Prostate gland (tissue), 2 donors: Measurements from ENCODE around the gene ZBTB16. TPM values are rescaled to one million over a fixed set of nuclear protein-coding genes. Genes with fewer than 3 reads are reported as not detected.
A peak's percentile ranks its signal among the peaks of the same experiment; 100 is the strongest.

ENCODE experiments used
- DNase-seq: peaks from one replicate; pipeline ENCODE4 v3.0.0-alpha.2; 2019; ENCODE audit warnings: low spot score
- H3K27ac ChIP-seq, 2 donors: fragments of 200-600 bp; sonication (generic); 2 replicates each; pipeline ENCODE4 v1.5.1; 2017 to 2019
- H3K27me3 ChIP-seq: fragments of 200-600 bp; sonication (generic); replicated peaks from 2 replicates; pipeline ENCODE4 v1.5.1; 2019; ENCODE audit not compliant: insufficient read depth
- H3K36me3 ChIP-seq, 2 donors: fragments of 200-600 bp; sonication (generic); 1 replicate in 1 of 2; 2 replicates in 1 of 2; pipeline versions ENCODE4 v1.5.1 to v1.8.1; 2017 to 2019
- H3K4me1 ChIP-seq: fragments of 200-600 bp; sonication (generic); replicated peaks from 2 replicates; pipeline ENCODE4 v1.5.1; 2019
- H3K4me3 ChIP-seq, 2 donors: fragments of 200-600 bp; sonication (generic); 2 replicates each; pipeline ENCODE4 v1.5.1; 2017 to 2019
- H3K9me3 ChIP-seq: fragments of 200-600 bp; sonication (generic); 2 replicates; pipeline ENCODE4 v1.5.1; 2017
- POLR2A ChIP-seq: fragments of 450-650 bp; IDR thresholded peaks from one replicate; pipeline ENCODE4 v1.6.1; 2016; ENCODE audit warnings: antibody characterized with exemption, mild to moderate bottlenecking
- POLR2AphosphoS5 ChIP-seq: sonication (generic); formaldehyde crosslinking; IDR thresholded peaks from one replicate; pipeline ENCODE4 v1.6.1; 2017; ENCODE audit warnings: antibody characterized with exemption
- WGBS: methylation state at CpG from one replicate; pipeline ENCODE4 v1.1.5; 2018; 5-methylcytosine and 5-hydroxymethylcytosine counted together
- intact Hi-C: fragments of 100-400 bp; cut with DNase I; formaldehyde crosslinking; loops from one replicate; pipeline ENCODE4 v1.14.2; 2022
- total RNA-seq, 2 donors: library from RNA; depleted of rRNA; stranded (reverse); fragments of >200 nt; gene quantifications; one replicate each; pipeline ENCODE4 v1.1.0, GENCODE V29; 2016
- TF ChIP-seq, protein P1 (sequence below), 4 experiments: fragments of 200-600 bp in 2 of 4; fragments of 450-650 bp in 2 of 4; sonication (generic) in 2 of 4; IDR thresholded peaks; 1 replicate in 3 of 4; 2 replicates in 1 of 4; pipeline ENCODE4 v1.5.1; 2016 to 2019; ENCODE audit warnings: antibody characterized with exemption in 4 of 4, mild to moderate bottlenecking in 2 of 4, moderate library complexity in 2 of 4

Gene ZBTB16
- total RNA-seq, 2 donors from 2014 or later = 171 to 230 TPM

DNA sequence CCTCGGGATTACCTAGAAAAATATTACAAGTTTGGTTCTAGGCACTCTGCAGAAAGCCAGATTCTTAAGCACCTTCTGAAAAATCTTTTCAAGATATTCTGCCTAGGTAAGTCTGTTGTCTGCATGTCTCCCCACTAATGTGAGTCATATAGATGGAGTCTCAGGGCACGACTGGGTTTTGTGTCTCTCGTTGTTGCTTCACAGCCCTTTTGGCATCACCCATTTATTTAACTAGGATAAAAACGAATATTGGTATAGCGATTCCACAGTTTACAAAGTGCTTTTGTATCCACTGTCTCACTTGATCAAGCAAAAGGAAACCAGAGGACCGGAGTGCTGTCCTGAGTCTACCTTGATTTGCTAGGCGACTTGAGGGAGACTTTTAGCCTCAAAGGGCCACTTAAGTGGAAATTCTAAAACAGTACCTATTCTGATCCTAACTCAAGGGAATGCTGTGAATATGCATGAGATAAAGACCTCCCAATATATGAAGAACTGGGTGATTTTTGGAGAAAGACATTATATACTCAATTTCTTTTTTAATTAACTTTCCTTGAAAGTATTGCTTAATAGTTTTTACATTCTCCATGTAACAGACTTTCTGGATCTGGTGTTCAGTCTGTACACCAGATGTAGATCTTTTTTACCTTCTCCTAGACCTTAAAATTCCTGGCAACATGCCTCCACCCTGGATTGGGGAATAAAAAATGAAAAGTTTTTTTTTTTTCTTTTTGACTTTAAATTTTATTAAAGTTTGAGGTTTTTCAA lies 237.3 kb downstream of the ZBTB16 start:
- Histone ChIP-seq H3K36me3 (no peaks in the 10 kb centered on the region), H3K4me1 (peaks cover 8% of the 10 kb centered on the region), H3K27ac (peak overlapping the region; percentile 69 to 77), H3K4me3 (no peak overlapping the region), H3K9me3 (no peaks in the 10 kb centered on the region), H3K27me3 (no peaks in the 10 kb centered on the region)
- no peak for DNase-seq
- intact Hi-C loops = no loop called here
- TF ChIP-seq POLR2A = no peak
- no peak for TF ChIP-seq POLR2AphosphoS5
- TF ChIP-seq, protein P1, sequence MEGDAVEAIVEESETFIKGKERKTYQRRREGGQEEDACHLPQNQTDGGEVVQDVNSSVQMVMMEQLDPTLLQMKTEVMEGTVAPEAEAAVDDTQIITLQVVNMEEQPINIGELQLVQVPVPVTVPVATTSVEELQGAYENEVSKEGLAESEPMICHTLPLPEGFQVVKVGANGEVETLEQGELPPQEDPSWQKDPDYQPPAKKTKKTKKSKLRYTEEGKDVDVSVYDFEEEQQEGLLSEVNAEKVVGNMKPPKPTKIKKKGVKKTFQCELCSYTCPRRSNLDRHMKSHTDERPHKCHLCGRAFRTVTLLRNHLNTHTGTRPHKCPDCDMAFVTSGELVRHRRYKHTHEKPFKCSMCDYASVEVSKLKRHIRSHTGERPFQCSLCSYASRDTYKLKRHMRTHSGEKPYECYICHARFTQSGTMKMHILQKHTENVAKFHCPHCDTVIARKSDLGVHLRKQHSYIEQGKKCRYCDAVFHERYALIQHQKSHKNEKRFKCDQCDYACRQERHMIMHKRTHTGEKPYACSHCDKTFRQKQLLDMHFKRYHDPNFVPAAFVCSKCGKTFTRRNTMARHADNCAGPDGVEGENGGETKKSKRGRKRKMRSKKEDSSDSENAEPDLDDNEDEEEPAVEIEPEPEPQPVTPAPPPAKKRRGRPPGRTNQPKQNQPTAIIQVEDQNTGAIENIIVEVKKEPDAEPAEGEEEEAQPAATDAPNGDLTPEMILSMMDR (IDR thresholded peaks at IDR 0.05) = no peak
- WGBS = 70% methylated on average over 7 of the region's 7 CpGs

DNA sequence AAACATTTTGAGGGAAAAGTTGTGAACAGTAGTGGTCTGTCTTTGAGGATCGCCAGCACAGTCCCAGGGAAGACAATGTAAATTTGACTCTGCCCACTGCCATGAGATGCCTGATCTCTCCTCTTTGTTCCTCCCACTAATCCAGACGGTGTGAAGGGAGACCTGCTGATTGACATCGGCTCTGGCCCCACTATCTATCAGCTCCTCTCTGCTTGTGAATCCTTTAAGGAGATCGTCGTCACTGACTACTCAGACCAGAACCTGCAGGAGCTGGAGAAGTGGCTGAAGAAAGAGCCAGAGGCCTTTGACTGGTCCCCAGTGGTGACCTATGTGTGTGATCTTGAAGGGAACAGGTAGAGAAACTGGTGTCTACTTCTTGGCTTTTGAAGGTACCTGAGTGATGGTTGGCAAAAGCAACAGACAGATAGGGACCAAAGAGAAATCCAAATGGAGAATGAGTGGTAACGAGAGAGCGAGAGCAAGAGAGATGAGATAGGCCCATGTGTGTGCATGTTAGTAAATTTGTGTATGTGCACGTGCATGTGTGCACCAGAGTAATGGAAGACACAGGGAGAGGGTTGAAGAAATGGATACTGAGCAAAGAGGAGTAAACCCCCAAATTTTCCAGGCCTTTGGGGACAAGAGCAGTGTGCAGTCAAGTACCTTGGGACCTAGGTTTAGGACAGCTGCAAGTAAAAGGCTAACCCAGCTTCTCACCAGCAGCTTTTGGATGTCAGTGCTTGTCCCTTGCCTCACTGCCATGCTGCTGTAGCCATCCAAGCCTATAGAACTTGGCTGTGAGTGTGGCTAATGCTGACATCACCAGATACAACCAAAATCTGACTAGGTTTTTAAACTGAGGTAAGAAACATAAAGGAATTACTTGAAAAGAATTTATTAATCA lies 238.5 kb downstream of the ZBTB16 start:
- DNase-seq = no peak
- TF ChIP-seq, protein P1 (IDR thresholded peaks at IDR 0.05) = no peak
- TF ChIP-seq POLR2AphosphoS5 (no peak), POLR2A (no peak)
- Histone ChIP-seq H3K27me3 (no peaks in the 10 kb centered on the region), H3K4me3 (no peak overlapping the region), H3K9me3 (no peaks in the 10 kb centered on the region), H3K4me1 (no peaks in the 10 kb centered on the region), H3K36me3 (no peaks in the 10 kb centered on the region), H3K27ac (no peak overlapping the region)
- 90% methylated on average over 8 of the region's 8 CpGs for WGBS
- intact Hi-C loops = no loop called here

DNA sequence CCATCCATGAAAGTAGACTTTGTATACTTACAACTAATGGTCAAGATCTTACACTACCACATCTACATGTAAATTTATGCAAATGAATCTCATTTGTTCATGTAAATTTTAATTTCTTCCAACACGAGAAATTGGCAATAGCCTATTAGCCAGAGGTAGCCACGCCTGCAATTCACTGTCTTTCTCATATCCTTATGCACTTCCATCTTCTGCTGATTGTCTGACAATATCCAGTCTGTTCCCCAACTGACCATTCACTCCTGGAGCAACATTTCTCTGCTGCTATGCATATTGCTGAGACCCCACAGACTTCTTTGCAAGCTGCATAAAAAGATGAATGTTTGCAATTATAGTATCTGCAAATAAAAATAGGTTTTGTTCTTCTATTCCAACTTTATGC lies 239.2 kb downstream of the ZBTB16 start:
- Histone ChIP-seq H3K36me3 (no peaks in the 10 kb centered on the region), H3K4me3 (no peak overlapping the region), H3K9me3 (no peaks in the 10 kb centered on the region), H3K27ac (no peak overlapping the region), H3K27me3 (no peaks in the 10 kb centered on the region), H3K4me1 (no peaks in the 10 kb centered on the region)
- DNase-seq = no peak
- 91% methylated on average over 2 of the region's 2 CpGs for WGBS
- intact Hi-C loops = no loop called here
- TF ChIP-seq POLR2A (no peak), POLR2AphosphoS5 (no peak)
- TF ChIP-seq, protein P1 (IDR thresholded peaks at IDR 0.05) = no peak

Other genes starting within 250 kb of the ZBTB16 start
- gene USP28, start 184.1 kb upstream of the ZBTB16 start, total RNA-seq = 10 to 100 TPM; 28.9 to 31.5 TPM
- not detected for gene HTR3B, start 154.9 kb upstream of the ZBTB16 start, total RNA-seq
- gene HTR3A, start 84.6 kb upstream of the ZBTB16 start, total RNA-seq = not detected
- 10 to 100 TPM; 59.3 to 63.2 TPM for gene NNMT, start 236.7 kb downstream of the ZBTB16 start, total RNA-seq